HPDE6-E6E7 (cell line): ENCODE measurements around the gene CRYGC.
"Not testable (repeated sequence)": the region's sequence is repeated elsewhere in the genome, so short reads cannot be mapped to it uniquely, and the experiment has no call there.

Experiments
- DNase-seq: peaks from one replicate; pipeline ENCODE4 v3.0.0; 2011; ENCODE audit warnings: missing footprints; ENCODE audit errors: extremely low spot score

The CRYGC gene

GRCh38 chr2:208129744-208130711 is at the start of gene CRYGC:
TSS of gene CRYGC (minus strand) at chr2:208129828. CDS start at chr2:208129792, 36 bp downstream.
- DNase-seq: no peak

- DNase-seq: no peak
These were observed 49.5 kb upstream of the CRYGC start for GRCh38 chr2:208179028-208179609.

GRCh38 chr2:208175840-208176153 is 46.2 kb upstream of the CRYGC start:
- no peak for DNase-seq

GRCh38 chr2:208175069-208175839 is 45.6 kb upstream of the CRYGC start:
- peak; percentile 82 for DNase-seq

- DNase-seq: no peak
These were observed 44.5 kb upstream of the CRYGC start for GRCh38 chr2:208174144-208174543.

GRCh38 chr2:208172125-208172524 is 42.5 kb upstream of the CRYGC start:
- no peak for DNase-seq

- no peak for DNase-seq
These were observed 35.5 kb upstream of the CRYGC start for GRCh38 chr2:208164951-208165755.

- no peak for DNase-seq
These were observed 33.9 kb upstream of the CRYGC start, which contains the start of gene CRYGA for GRCh38 chr2:208163489-208163888. TSS of gene CRYGA (minus strand) at chr2:208163589. CDS start at chr2:208163556, 33 bp downstream.

- no peak for DNase-seq
These were observed 26.8 kb upstream of the CRYGC start for GRCh38 chr2:208156439-208156838.

GRCh38 chr2:208153156-208153555 is 23.5 kb upstream of the CRYGC start:
- no peak for DNase-seq

- no peak for DNase-seq
These were observed 21.3 kb upstream of the CRYGC start for GRCh38 chr2:208150956-208151355.

- no peak for DNase-seq
These were observed 20.5 kb upstream of the CRYGC start for GRCh38 chr2:208150094-208150493.

- no peak for DNase-seq
These were observed 19.2 kb upstream of the CRYGC start for GRCh38 chr2:208148803-208149202.

- no peak for DNase-seq
These were observed 18.1 kb upstream of the CRYGC start for GRCh38 chr2:208147759-208148158.

- DNase-seq: no peak
These were observed 17.4 kb upstream of the CRYGC start for GRCh38 chr2:208147008-208147407.

GRCh38 chr2:208146006-208146405 is 16.4 kb upstream of the CRYGC start, which contains the start of gene CRYGB:
TSS of gene CRYGB (minus strand) at chr2:208146158. CDS start at chr2:208146120, 38 bp downstream.
- no peak for DNase-seq

GRCh38 chr2:208142925-208143799 is 13.5 kb upstream of the CRYGC start:
- DNase-seq: no peak

- no peak for DNase-seq
These were observed 12.8 kb upstream of the CRYGC start for GRCh38 chr2:208142240-208142924.

GRCh38 chr2:208139447-208139846 is 9.8 kb upstream of the CRYGC start:
- DNase-seq: no peak

- DNase-seq: not testable (repeated sequence)
These were observed 8.7 kb upstream of the CRYGC start for GRCh38 chr2:208138334-208138733.
